Anterior cingulate cortex (tissue), 58 donors: ENCODE results near the gene YWHAG.
"Not testable (repeated sequence)": the region's sequence is repeated elsewhere in the genome, so short reads cannot be mapped to it uniquely, and the experiment has no call there.

ENCODE experiments used
- DNase-seq, 58 donors: peaks; one replicate each; lab custom pipeline; 2025; lab: John Stamatoyannopoulos, UW

The YWHAG gene

GRCh38 chr7:76354516-76354915 lies 4.3 kb downstream of the YWHAG start:
- no peak for DNase-seq

- DNase-seq, result no peak
Measured at GRCh38 chr7:76353744-76354143, 5.0 kb downstream of the YWHAG start.

DNA sequence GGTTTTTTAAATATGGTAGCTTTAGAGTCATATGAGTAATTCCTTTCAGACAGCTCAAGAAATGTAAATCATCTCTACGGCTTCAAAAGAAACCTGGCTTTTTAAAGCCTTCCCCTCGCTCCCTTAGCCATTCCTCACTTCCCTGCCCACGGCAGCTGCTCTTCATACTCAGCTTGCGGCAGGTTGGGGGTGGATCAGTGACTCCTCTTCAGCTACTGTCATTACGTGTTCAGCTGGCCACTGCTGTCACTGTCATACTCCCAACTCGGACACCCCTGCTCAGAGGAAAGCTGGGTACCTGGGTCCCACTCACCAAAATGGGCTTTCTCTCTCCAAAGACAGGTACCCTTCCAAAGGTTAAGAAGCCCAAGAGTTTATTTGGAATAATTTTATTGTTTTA lies 6.6 kb downstream of the YWHAG start:
- peak in 15 of 58 donors; percentile 5 to 52 (median 25) for DNase-seq

DNA sequence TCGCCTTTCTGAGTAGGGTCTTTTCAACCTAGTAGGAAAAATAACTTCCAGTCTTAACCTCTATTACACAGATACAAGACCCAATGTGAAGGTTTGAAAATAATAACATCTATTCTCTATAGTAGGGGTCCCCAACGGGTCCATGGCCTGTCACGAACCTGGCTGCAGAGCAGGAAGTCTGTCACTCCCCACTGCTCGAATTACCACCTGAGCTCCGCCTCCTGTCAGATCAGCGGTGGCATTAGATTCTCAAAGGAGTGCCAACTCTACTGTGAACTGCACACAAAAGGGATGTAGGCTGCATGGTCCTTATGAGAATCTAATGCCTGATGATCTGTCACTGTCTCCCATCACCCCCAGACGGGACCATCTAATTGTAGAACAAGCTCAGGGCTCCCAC lies 7.4 kb downstream of the YWHAG start:
- no peak for DNase-seq

DNA sequence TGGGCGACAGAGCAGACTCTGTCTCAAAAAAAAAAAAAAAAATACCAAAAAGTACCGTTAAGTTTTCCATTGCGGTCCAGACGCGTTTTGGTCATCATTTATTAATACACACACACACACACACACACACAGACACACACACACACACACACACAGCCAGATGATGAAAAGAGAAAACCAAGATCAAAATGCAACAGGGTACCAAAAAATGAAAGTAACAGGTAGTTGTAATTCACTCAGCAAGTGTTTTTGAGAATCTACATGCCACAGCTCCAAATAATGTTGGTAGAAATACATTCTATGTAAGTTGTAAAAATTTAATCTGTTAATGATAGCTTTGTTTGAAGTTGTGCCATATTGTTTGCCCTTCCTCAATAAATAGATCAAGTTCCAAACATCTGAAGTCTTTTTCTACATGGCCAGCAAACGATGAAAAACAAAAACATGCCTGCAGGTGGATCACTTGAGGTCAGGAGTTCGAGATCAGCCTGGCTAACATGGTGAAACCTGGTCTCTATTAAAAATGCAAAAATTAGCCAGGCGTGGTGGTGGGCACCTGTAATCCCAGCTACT lies 9.4 kb downstream of the YWHAG start:
- no peak for DNase-seq

DNA sequence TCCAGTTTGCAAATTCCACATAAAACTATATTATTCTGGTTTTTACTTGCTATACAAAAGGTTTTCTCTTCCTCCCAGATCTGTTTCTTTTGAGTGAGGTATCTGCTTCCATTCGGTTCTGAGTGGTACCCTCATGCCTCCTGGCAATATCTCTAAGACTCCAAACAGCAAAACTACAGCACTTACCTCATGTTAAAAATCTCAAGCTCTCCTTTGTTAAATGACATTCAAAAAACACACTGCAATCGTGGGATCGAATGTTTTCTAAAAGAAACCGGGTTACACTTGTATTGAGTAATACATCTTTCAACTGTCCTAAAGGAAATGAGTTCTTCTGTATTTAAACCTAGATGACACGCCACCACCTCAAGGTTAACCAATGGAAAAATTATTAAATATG lies 11.1 kb downstream of the YWHAG start:
- DNase-seq, result no peak

DNA sequence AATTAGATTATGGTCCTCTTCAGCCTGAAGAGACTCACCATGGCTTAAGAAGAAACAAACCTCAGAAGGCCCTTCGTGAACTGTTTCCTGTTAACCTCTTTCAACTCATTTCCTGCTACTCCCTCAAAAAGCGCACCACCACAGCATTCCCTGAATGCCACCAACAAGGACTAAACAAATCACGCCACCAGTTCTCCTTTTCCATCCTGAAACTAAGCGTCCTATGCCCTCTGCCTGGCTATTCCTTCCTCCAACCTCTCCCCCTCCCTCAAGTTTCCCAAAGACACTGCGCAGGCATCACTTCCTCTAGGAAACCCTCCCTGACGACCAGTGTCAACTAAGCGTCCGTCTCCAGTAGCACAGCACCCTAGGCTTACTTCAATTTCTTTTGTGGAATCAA lies 12.0 kb downstream of the YWHAG start:
- no peak for DNase-seq

- no peak for DNase-seq
Measured at GRCh38 chr7:76346097-76346496, 12.7 kb downstream of the YWHAG start.

- DNase-seq, result no peak
Measured at GRCh38 chr7:76343931-76344321, 14.9 kb downstream of the YWHAG start.

DNA sequence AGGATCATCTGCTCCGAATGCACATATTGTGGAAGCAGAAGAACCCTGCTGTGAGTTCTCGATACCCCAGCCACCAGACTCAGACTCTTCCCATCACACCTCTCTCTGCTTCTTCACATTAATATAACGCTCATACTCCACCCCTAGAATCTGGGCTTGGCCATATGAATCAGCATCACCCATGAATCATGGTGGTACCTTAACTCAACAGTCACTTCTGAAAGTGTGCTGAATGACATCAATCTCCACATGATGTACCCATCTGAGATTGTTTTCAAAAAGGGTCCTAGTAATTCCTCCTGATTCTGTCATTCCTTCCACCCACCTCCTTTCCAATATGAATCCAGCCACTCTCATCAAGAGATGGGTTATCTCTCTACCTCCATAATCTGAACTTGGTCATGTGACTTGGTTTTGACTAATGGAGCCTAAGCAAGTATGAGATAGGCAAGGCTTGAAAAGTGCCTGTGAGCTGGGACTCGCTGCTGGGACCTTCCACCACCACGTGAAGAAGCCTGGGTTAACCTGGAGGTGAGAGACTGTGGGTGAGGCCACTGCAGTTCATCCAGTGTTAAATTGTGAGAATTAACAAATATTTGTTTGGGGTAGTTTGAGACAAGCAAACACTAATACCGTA lies 15.4 kb downstream of the YWHAG start:
- no peak for DNase-seq

DNA sequence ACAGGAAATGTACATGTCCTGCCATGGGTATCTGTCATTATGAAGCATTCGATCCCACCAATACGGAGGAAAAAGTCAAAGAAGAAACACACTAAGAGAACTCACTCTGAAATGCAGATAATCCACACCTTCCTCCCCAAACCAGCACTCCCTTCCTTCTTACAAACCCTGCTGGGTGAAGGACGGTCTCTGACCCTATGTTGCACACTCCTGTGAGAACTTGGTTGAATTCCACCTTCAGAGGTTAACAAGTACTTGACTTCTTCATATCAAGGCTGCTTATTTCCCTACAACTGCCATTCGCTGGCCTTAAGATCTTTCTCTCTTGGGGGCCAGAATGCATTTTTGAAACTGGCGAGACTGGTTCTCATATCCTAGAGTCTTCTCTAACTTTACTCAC lies 16.6 kb downstream of the YWHAG start:
- DNase-seq, result no peak

DNA sequence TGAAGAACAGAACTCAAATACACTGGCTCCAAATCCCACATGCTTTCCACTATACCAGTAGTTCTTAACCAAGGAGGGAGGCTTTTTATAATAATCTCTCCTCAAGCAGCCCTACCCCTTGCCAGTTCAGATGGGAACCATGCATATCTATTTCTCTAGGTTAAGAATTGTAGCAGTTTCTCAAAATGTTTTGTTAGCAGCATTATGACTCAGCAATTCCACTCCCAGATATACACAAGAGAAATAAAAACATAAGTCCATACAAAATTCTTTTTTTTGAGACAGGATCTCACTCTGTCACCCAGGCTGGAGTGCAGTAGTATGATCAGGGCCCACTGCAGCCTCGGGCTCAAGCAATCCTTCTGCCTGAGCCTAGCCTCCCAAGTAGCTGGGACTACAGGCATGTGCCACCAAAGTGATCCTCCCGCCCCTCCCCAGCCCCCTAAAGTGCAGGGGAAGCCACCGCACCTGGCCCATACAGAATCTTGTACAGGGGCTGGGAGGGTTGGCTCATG lies 18.1 kb downstream of the YWHAG start:
- no peak for DNase-seq

- no peak for DNase-seq
Measured at GRCh38 chr7:76338298-76339084, 20.3 kb downstream of the YWHAG start.

- DNase-seq, result no peak
Measured at GRCh38 chr7:76337147-76337546, 21.6 kb downstream of the YWHAG start.

DNA sequence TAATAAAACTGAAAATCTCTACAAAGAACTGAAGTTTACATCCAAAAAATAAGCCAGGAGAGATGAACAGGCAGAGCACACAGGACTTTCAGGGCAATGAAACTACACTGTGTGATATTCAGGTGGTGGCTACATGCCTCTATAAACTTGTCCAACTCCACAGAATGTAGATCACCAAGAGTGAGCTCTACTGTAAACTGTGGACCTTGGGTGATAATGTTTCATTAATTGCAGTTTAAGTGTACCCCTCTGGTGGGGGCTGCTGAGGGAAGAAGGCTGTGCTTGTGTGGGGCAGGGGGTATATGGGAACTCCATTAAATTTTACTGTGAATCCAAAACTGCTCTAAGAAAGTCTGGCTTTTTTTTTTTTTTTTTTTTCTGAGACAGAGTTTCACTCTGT lies 22.7 kb downstream of the YWHAG start:
- DNase-seq, result no peak

- DNase-seq, result not testable (repeated sequence)
Measured at GRCh38 chr7:76335417-76335816, 23.4 kb downstream of the YWHAG start.

DNA sequence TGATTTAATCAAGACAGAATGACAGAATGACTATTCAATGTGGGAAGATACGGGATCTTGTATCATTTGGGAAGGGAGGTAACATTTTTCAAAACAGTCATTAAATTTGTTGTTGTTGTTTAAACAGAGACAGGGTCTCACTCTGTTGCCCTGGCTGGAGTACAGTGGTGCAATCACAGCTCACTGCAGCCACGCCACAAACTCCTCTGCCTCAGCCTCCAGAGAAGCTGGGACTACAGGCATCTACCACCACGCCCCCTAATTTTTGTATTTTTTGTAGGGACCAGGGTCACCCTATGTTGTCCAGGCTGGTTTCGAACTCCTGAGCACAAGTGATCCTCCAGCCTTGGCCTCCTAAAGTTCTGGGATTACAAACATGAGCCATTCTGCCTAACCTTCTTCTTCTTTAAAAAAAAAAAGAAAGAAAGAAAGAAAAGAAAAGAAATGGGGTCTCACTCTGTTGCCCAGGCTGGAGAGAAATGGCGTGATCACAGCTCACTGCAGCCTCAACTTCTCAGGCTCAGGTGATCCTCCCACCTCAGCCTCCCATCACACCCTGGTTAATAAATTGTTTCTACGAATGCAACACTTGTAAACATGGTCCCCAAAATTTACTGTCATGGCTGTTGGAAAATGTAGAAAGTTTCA lies 24.3 kb downstream of the YWHAG start:
- DNase-seq, result no peak

- peak in 1 of 58 donors; percentile 17 for DNase-seq
Measured at GRCh38 chr7:76333511-76334101, 25.2 kb downstream of the YWHAG start.

DNA sequence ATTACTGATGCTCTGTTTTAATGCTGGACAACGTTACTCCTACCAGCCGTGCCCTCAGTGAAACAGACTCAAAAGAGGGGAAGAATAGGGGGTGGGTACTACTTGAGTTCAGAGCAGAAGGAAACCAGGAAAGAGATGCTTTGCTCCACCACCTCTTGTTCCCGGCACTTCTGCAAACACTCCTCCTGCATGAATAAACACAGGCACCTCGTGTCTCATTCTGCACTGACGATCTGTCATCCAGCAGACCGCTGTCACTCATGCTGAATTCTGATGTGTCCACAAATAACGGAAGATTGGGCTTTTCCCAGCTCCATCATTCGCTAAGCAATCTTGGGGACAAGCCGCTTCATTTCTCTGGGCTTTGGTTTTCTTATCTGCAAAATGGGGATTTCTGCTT lies 26.7 kb downstream of the YWHAG start:
- DNase-seq, result no peak

DNA sequence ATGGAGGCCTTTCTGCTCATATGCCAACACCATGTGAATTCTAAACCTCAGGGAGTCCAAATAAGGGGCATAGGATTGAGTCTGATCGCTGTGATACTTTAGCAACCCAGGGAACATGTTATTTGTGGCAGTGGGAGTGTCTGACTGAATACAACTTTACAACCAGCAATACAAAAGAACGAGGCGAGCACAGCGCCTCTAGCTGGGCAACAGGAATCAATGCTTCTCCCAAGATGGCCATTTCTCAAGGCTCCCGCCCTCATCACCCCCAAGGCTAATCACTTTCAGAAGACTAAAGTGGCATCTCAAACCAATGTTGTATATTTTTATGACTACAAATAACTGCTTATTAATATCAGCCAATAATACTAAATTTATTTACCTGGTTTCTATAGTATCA lies 28.1 kb downstream of the YWHAG start:
- no peak for DNase-seq

GRCh38 chr7:76330261-76330660 lies 28.5 kb downstream of the YWHAG start:
- no peak for DNase-seq
